Activated T-cell treated with anti-CD3 and anti-CD28 coated beads for 48 hours (primary cell): ENCODE measurements around the gene CCDC80.

ENCODE experiments used
- DNase-seq: peaks from one replicate; pipeline ENCODE4 v3.0.0-alpha.2; 2020; ENCODE audit warnings: low read depth

The CCDC80 gene

GRCh38 chr3:112654979-112655378 is 14.0 kb upstream of the CCDC80 start:
- DNase-seq: no peak

DNA sequence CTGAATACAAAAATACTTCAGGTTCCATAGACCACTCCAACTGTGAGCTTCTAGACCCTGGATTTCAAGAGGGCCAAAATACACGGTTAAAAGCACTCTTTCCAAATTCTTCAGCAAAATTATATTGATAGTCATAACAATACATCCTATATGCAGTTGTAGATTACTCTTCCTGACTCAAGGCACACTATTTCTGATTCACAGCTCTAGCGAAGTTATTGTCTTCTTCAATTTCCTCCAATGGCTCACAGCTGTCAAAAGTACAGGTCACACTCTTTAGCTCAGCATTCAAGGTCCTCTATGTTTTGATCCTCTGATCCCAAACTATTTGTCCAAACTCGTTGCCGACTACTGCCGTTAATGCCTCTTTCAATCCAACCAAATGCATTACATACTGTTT is 13.5 kb upstream of the CCDC80 start:
- no peak for DNase-seq

DNA sequence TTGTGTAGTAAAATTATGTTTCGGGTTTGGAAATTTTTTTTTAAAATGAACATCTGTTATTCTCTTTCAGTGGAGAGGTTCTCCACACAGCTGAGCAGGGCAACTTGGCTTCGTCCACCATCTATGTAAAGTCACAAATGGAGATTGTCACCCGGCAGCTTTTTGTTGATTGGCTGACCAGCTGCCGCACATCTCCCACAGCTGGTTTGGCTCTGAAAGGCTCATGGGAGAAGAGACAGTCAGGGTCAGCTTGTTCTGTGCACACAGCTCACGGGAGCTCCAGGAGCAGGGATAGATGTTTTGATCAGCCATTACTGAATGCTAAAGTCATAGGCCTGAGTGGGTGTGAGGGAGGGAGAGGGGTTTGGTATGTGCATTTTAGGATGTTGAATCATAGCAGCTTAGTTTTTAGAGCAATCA is 12.9 kb upstream of the CCDC80 start:
- DNase-seq: no peak

DNA sequence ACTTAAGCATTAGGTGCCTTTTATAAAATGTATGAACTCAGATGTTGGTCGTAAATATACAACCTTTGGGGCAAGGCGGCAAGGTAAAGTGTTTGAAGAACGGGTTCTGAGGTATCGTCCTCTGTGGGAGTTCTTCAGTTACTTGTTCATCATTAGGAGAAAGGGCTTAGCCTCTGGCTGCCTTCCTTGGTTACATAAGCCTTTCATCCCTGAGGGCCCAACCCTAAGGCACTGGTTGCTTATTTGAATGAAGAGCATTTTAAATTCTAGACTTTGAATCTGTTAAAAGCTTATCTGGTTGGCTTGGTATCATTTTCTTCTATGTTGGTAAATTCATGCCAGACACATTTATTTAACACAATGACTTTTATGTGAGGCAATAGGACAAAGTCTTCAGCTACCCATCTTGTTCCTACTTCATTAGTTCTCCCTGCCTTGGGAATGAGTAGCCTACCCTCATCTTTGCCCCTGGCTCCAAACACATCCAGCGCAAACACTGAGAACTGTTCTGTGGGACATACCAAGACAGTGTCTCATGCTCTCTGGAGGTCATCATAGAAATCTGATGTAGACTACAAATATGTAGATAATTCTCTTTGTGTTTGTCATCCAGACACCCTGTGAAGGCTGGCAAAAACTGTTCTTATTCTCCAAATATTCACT is 12.4 kb upstream of the CCDC80 start:
- no peak for DNase-seq

DNA sequence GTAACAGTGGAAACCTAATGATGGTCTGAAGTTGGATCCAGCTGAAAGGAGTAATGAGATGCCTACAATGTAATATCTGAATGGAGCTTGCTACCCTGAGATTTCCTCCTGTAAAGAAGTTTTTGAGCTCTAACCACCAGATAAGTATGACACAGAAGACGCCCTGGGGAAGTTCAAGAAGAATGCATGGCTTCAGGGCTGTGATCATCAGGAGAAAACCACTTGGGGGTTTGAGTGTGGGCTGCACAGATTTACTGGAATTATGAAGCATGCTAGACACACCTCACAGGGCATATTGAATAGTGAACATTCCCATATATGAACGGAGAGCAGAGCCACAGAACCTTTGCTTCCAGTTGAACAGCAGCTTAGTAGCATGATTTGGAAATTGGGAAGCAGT is 10.6 kb upstream of the CCDC80 start:
- no peak for DNase-seq

DNA sequence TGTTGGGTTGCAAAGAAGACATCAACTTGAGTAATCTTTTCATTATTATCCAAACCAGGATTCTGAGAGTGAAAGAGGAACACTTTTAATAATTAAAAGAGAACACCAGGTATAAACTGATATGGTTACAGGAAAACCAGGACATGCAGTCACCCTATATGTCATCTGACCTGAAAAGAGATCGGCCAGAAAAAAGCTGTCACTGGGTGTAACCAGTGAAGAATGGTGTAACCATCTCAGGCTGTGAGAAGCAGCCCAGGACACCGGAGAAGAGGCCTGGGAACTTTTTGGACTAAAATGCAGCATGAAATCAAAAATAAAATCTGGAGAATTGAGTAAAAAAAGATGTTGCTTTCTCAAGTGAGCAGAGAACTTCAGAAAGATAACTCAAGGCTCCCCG is 10.1 kb upstream of the CCDC80 start:
- no peak for DNase-seq

DNA sequence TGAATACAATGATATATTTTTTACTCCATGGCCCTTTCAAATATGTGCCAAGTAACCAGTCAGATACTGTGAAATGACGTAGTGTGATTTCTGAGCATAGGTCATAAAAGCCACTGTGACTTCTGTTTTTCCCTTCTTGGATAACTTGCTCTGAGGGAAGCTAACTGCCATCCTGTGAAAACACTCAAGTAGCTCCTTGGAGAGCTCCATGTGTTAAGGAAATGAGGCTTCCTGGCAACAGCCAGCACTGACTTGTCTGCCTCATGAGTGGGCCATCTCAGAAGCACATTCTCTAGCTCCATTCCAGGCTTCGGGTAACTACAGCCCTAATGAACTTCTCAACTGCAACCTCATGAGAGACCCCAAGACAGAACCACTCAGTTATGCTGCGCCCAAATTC is 9.5 kb upstream of the CCDC80 start:
- no peak for DNase-seq

- no peak for DNase-seq
These were observed 8.5 kb upstream of the CCDC80 start for GRCh38 chr3:112649478-112649735.

DNA sequence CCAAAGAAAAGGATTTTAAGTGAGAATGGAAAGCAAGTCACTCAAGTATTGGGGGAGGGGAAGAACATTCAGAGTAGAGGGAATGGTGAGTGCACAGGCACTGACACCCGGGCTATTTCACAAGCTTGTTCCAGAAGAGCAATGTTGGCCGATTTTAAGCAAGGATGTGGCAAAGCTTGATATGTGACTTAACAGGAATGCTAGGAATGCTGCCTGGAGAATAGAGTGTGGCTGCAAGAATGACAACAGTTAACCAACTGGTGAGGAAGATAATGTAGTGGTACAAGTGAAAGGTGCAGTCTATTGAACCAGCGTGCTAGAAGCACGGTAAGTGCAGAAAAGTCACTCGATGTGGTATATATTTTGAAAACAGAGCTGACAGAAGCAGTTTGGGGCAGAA is 6.2 kb upstream of the CCDC80 start:
- DNase-seq: no peak

- no peak for DNase-seq
These were observed 5.7 kb upstream of the CCDC80 start for GRCh38 chr3:112646623-112647022.

DNA sequence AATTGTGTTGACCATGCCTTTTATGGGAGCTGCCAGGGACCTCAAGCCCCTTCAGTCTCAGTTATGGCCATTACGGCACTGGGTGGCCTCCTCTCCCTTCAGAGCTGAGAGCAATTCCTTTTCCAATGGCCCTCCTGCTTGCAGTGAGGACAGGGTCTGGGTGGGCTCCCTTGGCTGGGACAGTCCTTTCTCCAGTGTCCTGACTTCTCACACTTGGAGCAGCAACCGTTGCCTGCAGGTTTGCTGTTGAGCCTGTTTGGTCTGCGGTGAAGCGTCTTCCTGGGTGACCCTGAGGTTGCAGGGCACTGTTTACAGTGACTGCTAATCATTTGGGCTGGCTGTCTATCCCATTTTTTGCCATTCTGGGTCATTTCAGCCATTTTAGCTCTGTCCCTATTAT is 3.5 kb upstream of the CCDC80 start:
- DNase-seq: no peak

GRCh38 chr3:112643621-112644240 is 2.8 kb upstream of the CCDC80 start:
- no peak for DNase-seq

DNA sequence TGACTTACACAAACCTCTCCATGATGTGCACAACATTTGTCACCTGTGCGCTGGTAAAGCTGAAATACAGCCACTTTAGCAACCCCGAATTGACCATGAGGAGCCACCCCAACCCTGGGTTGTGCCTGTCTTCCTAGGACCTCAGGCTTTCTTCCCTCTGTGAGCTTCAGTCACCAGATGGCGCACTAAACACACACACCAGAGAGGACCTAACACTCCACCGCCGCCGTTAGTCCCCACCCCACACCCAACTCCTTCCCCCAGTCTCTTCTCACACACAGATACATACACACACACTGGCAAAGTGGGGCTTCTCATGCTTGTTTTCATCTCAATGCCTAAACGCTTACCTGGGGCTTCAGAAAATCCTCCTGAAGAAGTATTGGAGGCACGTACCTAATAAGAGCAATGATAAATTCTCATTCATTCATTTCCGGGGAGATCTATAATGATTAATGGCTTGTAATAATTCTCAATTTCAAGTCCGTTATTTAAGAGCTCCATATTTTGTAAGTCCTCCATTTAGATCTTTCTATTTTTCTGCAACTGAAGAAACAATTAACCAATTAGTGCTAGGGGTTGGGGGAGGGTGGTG is 2.1 kb upstream of the CCDC80 start:
- DNase-seq: peak; percentile 68

DNA sequence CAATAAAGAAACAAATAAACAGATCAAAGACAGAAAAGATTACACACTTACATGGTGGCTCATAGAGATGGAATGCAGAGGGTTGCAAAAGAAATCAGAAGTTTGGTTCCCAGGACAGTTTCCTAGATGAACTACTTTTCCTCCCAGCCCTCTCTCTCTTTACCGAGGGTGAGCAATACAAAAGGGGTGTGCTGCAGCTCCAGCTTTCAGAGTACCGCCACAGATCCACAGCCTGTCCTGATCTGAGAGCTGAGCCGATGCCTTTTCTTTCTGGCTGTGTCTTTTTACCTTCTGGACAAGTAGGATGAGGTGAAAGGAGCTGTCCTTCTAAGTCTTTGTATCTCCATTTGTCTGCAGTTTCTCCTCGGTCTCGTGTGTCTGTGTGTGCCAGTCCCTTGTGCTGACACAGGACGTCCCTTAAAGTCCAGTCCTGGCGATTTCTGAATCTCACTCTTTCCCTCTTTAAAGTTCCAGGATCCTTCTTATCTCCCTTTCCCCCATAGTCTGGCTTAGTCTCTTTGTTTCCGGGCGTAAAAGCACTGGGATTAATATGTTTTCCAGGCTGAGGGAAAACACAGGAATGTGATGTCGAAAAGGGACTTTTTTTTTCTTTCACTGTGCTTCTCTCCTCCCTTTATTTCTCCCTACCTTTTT is 540 bp downstream of the CCDC80 start:
- DNase-seq: no peak

DNA sequence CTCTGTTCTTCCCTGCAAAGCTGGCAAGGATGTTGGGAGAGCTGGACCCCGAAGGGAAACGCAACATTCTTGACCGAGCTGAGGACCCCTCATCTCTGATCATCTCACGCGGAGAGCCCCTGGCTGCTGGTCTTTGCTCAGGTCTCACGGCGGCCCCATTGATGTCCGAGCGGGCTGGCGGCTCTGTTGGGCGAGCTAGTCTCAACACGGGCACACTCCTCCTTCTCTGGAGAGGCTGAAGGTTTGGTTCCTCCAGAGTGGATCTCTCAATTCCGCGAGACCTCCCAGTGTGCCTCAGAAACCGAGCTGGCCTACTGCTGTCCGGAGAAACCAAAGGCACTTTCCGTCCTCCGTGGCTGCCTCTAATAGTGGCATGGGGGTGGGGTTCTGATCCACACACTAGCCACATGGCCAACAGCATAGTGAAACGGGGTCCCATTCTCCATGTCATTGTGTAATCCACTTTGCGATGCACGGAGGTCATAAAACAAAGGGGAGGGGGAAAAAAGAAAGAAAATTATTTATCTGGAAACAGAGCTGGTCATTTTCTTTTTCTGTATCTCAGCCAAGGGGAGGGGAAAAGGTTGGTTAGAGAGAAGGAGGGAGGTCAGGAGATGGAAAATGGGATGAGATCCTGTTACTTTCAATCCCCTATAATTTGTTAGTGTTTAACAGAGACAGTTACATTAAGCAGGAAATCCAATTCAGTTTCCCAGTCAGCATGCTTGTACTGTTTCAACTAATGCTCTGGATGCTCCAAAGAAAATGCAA is 1.3 kb downstream of the CCDC80 start:
- no peak for DNase-seq

DNA sequence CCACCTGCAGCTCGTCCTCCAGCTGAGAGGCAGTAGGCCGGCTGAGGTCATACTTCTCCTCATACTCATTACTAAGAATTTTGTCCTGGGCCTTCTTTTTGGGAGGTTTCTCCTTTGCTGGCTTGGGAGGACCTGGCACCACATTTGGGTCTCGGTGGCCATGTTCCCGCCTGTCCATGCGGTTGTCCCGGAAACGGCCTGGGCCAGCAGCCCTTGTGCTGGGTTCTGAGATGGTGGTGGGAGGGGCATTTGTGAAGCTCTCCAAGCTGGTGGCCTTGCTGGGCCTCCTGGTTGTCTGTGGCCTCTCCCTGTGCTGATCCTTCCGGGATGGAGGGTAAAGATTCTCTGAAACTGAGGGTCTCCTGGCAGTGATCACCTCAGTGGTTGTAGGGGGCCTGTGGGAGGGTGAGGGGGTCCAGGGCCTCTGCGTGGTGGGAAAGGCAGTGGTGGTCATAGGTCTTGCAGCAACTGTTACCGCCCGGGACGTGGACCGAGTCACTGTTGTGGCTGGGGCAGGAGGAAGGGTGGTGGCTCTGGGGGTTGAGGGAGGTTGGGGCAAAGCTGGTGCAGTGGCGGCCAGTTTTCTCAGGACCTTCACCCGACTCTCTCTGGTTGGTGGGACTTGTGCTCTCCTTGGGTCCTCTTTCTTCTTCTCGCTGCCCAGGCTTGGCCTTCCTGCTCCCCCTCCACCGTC is 2.5 kb downstream of the CCDC80 start:
- DNase-seq: no peak

DNA sequence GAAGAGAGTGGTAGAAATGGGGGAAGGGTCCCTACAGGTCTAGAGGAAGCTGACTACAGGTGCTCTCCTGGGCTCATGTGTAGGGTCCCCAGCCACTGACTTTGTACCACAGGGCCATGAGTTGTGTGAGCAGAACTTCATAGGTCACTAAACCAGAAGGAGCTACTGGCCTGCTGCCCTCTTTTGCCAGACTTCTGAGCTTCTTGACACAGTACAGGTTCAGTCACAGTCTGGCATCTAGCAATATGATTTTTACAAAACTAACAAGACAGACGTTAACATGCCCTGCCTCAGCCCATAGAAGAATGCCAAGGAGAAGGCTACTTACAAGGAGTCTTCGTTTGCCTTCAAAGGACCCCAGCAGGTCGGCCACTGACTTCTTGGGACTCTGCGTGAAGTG is 3.2 kb downstream of the CCDC80 start:
- DNase-seq: no peak

- no peak for DNase-seq
These were observed 5.3 kb downstream of the CCDC80 start for GRCh38 chr3:112635674-112636073.

DNA sequence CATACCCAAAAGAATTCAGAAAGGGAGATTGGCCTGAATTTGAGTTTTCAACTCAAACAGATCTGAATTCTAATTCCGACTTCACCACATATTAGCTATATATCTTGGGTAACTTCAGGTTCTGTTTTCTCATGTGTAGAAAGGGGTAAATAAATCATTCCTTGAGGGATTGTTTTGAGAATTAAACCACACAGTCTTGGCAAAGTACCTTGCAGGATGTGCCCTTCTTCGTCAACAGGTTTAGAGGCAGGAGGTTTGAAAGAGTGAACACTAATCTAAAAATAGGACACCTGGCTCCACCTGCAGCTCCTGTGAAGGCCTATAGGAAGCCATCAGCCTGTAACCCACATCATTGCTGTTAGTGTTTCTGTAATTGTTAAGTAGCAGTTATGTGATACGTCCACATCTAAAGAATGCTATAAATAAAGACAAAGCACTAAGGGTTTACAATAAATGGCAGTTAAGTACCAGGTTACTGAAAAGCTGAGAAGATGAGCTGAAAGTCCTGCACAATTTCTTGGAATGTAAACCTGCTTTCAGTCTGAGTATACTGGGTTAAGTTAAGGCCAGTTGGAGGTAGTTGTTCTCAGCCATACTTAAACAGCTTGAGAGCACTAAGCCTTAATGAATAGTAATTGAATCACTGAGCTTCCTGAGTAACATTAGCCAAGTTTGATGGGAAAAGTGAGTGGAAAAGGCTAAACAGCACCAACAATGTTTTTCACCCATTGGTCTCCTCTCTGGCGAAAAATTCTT is 6.0 kb downstream of the CCDC80 start:
- no peak for DNase-seq

DNA sequence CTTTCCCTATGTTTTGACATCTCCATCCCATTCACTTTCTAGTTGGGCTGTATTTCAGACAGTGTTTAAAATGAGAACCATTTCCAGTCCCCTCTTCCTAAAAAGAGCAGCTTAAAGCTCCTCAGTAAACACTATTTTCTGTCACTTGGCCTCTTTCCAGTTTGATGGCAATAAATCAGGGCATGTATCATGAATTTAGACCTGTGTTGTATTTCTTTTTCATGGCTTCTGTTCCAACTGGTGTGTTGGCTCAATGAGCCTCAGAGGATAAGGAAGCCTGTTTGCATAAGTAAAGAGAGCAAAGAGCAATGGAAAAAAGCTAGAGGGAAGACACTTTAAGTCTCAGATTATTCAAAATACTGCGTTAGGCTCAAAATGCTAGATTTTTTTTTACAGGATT is 7.2 kb downstream of the CCDC80 start:
- DNase-seq: no peak

GRCh38 chr3:112633191-112633590 is 7.8 kb downstream of the CCDC80 start:
- DNase-seq: no peak
